ENCODE results near the gene PARN. TPM values are rescaled to one million over a fixed set of nuclear protein-coding genes. Genes with fewer than 3 reads are reported as not detected.
"Not testable (repeated sequence)": the region's sequence is repeated elsewhere in the genome, so short reads cannot be mapped to it uniquely, and the experiment has no call there.

PARN gene
- total RNA-seq, 1 donor from 2014 or later: 19.9 TPM

GRCh38 chr16:14403001-14403389 is 227.1 kb downstream of the PARN start:
- not testable (repeated sequence) for DNase-seq (ENCODE audit: low read depth, low spot score)

- DNase-seq (ENCODE audit: low read depth, low spot score): not testable (repeated sequence)
These were observed 227.7 kb downstream of the PARN start for GRCh38 chr16:14402114-14403000.

- DNase-seq (ENCODE audit: low read depth, low spot score): not testable (repeated sequence)
These were observed 228.4 kb downstream of the PARN start for GRCh38 chr16:14401711-14402061.

GRCh38 chr16:14400978-14401710 is 228.9 kb downstream of the PARN start:
- DNase-seq (ENCODE audit: low read depth, low spot score): not testable (repeated sequence)

GRCh38 chr16:14400285-14400977 is 229.6 kb downstream of the PARN start:
- no peak for DNase-seq (ENCODE audit: low read depth, low spot score)

- DNase-seq (ENCODE audit: low read depth, low spot score): no peak
These were observed 230.4 kb downstream of the PARN start for GRCh38 chr16:14399378-14400284.

GRCh38 chr16:14398014-14398717 is 231.9 kb downstream of the PARN start:
- no peak for DNase-seq (ENCODE audit: low read depth, low spot score)

- DNase-seq (ENCODE audit: low read depth, low spot score): not testable (repeated sequence)
These were observed 234.3 kb downstream of the PARN start for GRCh38 chr16:14395710-14396304.

GRCh38 chr16:14394834-14395233 is 235.2 kb downstream of the PARN start:
- no peak for DNase-seq (ENCODE audit: low read depth, low spot score)

- DNase-seq (ENCODE audit: low read depth, low spot score): no peak
These were observed 237.1 kb downstream of the PARN start for GRCh38 chr16:14392960-14393359.

GRCh38 chr16:14389359-14389758 is 240.7 kb downstream of the PARN start:
- DNase-seq (ENCODE audit: low read depth, low spot score): no peak

- no peak for DNase-seq (ENCODE audit: low read depth, low spot score)
These were observed 241.8 kb downstream of the PARN start for GRCh38 chr16:14388243-14388642.

GRCh38 chr16:14386115-14386514 is 243.9 kb downstream of the PARN start:
- DNase-seq (ENCODE audit: low read depth, low spot score): no peak

Other genes starting within 250 kb of the PARN start
- 85.7 and 91.9 TPM in 2 replicates for gene BFAR, start 2.7 kb upstream of the PARN start, total RNA-seq
- not detected in 2 replicates for gene PLA2G10, start 64.0 kb upstream of the PARN start, total RNA-seq
- 0.26 and 0.60 TPM in 2 replicates for gene NPIPA3, start 73.2 kb upstream of the PARN start, total RNA-seq
- 0.07 and 0.60 TPM in 2 replicates for gene NPIPA2, start 112.3 kb upstream of the PARN start, total RNA-seq
- gene NOMO1, start 203.5 kb upstream of the PARN start, total RNA-seq: 150 and 156 TPM in 2 replicates